ENCODE results near the gene PSD.

PSD gene

GRCh38 chr10:102402512-102402896 is 16.1 kb downstream of the PSD start:
- no peak for DNase-seq

GRCh38 chr10:102401735-102402511 is 16.7 kb downstream of the PSD start:
- no peak for DNase-seq

DNA sequence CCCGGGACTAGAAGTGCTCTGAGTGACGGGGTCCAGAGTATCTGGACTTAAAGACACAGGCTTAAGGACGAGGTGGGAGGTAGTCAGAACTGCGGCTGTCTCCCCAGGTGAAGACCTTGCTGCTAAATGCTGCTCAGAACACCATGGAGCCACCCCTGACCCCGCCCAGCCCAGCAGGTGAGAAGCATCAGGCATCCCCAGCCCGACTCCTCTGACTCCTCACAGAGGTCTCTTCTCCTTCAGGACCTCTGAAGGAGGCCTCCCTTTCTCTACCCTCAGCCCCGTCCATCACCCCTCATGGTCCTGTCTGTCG is 17.3 kb downstream of the PSD start:
- no peak for DNase-seq

GRCh38 chr10:102400598-102401341 is 17.8 kb downstream of the PSD start:
- no peak for DNase-seq

GRCh38 chr10:102400076-102400475 is 18.5 kb downstream of the PSD start:
- no peak for DNase-seq

GRCh38 chr10:102399217-102400021 is 19.2 kb downstream of the PSD start:
- peak; percentile 92 for DNase-seq

- DNase-seq: no peak
Measured at GRCh38 chr10:102398172-102399020, 20.2 kb downstream of the PSD start.

DNA sequence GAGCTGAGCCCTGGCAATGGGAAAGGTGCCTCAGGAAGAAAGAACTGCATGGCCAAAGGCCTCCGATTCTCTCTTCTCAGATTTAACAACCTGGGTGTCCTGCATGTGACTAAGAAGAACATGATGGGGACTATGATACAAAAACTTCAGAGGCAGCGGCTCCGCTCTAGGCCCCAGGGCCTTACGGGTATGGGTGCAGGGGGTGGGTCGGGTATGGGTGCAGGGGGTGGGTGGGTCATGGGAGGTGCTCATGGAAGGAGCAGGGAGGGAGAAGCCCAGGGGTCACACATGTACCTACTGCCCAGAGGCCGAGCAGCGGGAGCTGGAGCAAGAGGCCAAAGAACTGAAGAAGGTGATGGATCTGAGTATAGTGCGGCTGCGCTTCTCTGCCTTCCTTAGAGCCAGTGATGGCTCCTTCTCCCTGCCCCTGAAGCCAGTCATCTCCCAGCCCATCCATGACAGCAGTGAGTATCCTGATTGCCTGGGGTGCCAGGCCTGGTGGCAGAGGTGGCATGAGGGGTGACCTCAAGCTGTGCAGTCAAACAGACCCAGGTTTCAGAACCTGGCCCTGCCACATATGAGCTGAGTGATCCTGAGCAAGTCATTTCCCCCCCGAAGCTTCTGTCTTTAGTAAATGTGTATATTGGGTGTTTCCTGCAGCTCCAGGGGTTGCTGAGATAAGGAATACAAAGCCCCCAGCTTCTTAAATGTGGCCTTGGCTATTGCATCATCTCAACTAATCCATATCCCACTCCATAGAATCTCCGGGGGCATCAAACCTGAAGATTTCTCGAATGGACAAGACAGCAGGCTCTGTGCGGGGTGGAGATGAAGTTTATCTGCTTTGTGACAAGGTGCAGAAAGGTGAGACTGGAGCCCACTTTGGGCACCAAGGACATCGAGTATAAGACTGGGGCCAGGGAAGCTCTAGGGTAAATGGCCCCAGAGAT is 21.1 kb downstream of the PSD start:
- no peak for DNase-seq

DNA sequence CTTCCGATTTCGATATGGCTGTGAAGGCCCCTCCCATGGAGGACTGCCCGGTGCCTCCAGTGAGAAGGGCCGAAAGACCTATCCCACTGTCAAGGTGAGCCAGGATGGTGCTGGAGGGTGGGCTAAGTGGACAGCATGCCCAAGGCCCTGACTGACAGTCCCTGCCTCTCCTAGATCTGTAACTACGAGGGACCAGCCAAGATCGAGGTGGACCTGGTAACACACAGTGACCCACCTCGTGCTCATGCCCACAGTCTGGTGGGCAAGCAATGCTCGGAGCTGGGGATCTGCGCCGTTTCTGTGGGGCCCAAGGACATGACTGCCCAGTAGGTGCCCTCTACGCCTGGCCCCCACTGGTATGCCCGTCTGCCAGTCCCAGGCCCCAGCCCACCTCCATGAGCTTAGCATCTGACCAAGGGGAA is 21.8 kb downstream of the PSD start:
- DNase-seq: no peak

- DNase-seq: no peak
Measured at GRCh38 chr10:102396317-102396650, 22.3 kb downstream of the PSD start.

DNA sequence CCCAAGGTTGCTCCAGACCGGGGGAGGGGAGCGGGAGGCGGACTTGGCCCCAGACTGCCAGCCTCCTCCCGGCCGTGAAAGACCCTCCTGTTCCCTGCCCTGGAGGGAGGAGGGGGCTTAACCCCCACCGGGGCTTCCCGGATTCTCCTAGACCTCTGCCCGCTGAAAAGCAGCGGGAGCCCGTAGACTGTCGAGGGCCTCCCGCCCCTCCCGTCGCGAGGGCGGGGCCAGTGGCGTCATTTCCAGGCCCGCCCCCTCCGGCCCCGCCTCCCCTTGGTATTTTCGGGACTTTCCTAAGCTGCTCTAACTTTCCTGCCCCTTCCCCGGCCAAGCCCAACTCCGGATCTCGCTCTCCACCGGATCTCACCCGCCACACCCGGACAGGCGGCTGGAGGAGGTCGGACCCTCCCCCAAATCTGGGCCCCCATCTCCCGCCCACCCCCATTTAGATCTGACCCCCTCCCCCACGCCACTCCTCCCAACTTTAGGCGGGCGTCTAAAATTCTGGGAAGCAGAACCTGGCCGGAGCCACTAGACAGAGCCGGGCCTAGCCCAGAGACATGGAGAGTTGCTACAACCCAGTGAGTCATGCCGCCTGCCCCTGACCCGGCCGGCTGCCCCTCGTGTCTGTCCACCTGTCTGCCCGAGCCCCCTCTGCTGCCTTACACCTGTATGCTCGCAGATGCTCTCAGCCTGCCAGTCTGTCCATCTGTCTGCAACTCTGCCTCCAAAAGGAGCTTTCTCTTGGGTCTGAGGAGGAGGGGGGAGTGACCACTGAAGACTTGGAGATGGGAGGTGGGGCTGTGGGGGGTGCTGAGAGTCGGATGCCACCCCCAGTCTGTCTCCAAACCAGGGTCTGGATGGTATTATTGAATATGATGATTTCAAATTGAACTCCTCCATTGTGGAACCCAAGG is 22.9 kb downstream of the PSD start, which contains the start of gene NFKB2:
Gene NFKB2, plus strand, starts transcription at position 306 of the 917 bp plus-strand sequence. Its CDS starts 255 bp downstream, at position 561.
- DNase-seq: peak; percentile 98

GRCh38 chr10:102394801-102395399 is 23.7 kb downstream of the PSD start:
- DNase-seq: no peak

DNA sequence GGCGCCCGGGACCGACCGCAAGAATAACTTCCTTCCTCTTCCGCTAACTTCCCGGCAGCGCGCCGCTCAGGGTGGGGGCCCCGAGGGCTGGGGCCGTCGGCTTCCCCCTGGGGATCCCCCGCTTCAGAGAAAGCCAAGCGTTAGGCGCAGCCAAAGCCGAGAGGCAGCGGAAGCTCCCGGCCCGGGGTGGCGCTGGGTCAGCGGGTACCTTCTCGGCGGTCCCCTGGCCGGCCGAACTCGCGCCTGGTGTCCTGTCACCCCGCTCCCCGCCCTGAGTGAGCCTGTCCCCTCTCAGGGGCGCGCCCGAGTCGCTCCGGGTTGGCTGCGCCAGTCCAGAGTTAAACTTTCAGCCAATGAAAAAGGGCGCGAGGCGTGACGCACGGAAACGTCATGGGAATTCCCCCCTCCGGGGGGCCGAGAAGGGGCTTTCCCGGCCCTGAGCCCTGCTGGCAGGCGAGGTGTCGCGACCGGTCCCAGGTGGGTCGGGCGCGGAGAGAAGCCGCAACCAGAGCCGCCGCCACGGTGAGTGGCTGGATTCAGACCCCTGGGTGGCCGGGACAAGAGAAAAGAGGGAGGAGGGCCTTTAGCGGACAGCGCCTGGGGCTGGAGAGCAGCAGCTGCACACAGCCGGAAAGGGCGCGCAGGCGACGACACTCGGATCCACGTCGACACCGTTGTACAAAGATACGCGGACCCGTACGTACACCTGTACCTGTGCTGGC is 24.3 kb downstream of the PSD start:
- peak; percentile 100 for DNase-seq

- no peak for DNase-seq
Measured at GRCh38 chr10:102393411-102394078, 25.0 kb downstream of the PSD start.

DNA sequence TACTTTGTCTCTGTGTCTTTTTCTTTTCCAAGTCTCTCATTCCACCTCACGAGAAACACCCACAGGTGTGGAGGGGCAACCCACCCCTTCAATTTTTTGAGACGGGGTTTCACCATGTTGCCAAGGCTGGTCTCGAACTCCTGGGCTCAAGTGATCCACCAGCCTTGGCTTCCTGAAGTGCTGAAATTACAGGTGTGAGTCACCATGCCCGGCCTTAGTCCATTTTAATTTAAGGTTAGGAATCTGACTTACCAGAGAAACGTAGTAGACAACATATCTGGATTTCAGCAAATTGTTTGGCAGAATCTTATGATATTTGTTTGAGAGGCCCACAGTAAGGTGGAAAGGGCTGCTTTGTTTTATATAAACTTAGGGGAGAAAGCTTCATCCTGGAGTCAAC is 26.3 kb downstream of the PSD start:
- no peak for DNase-seq

- DNase-seq: no peak
Measured at GRCh38 chr10:102389894-102390293, 28.7 kb downstream of the PSD start.

- peak; percentile 56 for DNase-seq
Measured at GRCh38 chr10:102384606-102385429, 33.8 kb downstream of the PSD start.

DNA sequence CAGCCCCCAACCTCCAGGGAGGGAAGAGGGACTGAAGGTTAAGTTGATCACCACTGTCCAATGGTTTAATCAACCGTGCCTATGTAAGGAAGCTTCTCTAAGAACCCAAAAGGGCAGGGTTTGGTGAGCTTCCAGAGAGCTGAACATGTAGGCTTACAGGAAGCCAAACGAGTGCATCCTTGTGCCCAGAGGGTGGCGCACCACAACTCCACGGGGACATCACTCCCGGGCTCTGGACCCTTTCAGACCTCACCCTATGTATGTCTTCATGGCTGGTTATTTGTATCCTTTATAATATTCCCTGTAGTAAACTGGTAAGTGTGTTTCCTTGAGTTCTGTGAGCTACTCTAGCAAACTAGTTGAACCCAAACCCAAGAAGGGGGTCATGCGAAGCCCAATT is 34.5 kb downstream of the PSD start:
- no peak for DNase-seq

Measured in suppressor macrophage treated with lipopolysaccharide for 4 hours (primary cell).